ENCODE results near the gene TRMT10B. TPM values are rescaled to one million over a fixed set of nuclear protein-coding genes. Genes with fewer than 3 reads are reported as not detected.

TRMT10B gene, protein sequence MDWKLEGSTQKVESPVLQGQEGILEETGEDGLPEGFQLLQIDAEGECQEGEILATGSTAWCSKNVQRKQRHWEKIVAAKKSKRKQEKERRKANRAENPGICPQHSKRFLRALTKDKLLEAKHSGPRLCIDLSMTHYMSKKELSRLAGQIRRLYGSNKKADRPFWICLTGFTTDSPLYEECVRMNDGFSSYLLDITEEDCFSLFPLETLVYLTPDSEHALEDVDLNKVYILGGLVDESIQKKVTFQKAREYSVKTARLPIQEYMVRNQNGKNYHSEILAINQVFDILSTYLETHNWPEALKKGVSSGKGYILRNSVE
- 1 to 10 TPM; 2.1 to 3.1 (median 2.6) TPM for total RNA-seq (2021; fragmentation: NEBNext Ultra II Directional; extraction: Animal tissue kit (Norgen Biotek cat#: 25700))
- long read RNA-seq, partial matches to known transcripts = 0 of 14 reads
- long read RNA-seq, other reads (novel, unspliced or antisense) = 13 of 14 reads

DNA sequence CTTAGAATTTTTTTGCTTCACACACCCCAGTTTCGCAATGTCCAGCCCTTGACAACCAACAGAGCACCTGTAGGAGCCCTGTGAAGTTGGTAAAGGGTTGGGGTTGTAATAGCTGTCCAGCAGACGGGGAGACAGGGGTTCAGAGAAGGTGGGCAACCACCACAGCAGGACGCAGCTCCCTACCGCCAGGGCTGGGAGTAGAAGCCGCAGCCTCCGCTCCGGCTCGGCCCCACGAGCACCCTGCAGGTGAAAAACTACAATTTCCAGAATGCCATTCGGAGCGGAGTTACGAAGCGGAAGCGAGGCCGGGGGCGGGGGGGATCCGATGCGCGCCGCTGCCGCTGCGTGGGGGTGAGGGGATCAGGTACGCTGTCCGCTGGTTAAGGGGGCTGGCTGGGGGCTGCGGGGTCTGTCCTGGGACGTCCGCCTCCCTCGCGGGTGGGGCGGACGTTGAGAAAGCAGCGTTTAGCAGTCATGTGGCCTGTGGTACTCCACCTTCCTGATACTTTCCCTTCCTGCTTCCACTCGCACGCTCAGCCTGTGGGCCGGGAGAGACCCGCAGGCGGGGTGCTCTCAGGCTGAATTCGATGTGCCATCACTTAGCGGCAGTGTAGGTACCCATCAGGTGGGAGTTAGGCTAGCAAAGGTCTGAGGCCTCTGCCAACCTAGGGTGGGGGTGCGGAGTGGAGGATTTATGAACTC lies at the start of gene TRMT10B:
TRMT10B (plus strand) TSS at position 317 of the 702 bp plus-strand sequence. CDS start 8,127 bp downstream, outside the sequence.
- TF ChIP-seq, protein P1, sequence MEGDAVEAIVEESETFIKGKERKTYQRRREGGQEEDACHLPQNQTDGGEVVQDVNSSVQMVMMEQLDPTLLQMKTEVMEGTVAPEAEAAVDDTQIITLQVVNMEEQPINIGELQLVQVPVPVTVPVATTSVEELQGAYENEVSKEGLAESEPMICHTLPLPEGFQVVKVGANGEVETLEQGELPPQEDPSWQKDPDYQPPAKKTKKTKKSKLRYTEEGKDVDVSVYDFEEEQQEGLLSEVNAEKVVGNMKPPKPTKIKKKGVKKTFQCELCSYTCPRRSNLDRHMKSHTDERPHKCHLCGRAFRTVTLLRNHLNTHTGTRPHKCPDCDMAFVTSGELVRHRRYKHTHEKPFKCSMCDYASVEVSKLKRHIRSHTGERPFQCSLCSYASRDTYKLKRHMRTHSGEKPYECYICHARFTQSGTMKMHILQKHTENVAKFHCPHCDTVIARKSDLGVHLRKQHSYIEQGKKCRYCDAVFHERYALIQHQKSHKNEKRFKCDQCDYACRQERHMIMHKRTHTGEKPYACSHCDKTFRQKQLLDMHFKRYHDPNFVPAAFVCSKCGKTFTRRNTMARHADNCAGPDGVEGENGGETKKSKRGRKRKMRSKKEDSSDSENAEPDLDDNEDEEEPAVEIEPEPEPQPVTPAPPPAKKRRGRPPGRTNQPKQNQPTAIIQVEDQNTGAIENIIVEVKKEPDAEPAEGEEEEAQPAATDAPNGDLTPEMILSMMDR (IDR thresholded peaks at IDR 0.05) = no peak
- H3K27ac Mint-ChIP-seq = peak within 1 kb of the TSS; percentile 74

DNA sequence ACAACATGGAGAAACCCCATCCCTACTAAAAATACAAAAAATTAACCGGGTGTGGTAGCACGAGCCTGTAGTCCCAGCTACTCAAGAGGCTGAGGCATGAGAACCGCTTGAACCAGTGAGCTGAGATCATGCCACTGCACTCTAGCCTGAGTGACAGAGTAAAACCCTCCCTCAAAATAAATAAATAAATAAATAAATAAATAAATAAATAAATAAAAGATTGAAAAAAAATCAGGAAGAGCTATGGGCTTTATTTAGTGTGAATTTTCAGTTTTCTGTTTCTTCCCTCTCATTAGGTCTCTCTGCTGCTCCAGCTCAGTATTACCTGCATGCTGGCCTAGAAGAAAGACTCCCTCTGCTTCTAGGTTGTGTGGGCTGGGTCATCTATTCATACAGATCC lies 47.8 kb upstream of the TRMT10B start:
- peaks cover 31% of the 10 kb centered on the region for H3K27me3 Mint-ChIP-seq (ENCODE audit: insufficient read depth)
- TF ChIP-seq, protein P1 (IDR thresholded peaks at IDR 0.05) = no peak

More for the DNA sequence above, at the start of gene TRMT10B:
- Mint-ChIP-seq H3K36me3 (ENCODE audit: low read depth) (peaks cover 9% of the 10 kb centered on the region), H3K4me3 (peak within 1 kb of the TSS; percentile 89), H3K4me1 (ENCODE audit: low read depth) (peaks cover 11% of the 10 kb centered on the region; the same call in 1 of the 2 replicates), H3K27me3 (ENCODE audit: insufficient read depth) (peaks cover 3% of the 10 kb centered on the region), H3K9me3 (peaks cover 6% of the 10 kb centered on the region; the same call in 1 of the 2 replicates)
- peak; percentile 19 for DNase-seq

DNA sequence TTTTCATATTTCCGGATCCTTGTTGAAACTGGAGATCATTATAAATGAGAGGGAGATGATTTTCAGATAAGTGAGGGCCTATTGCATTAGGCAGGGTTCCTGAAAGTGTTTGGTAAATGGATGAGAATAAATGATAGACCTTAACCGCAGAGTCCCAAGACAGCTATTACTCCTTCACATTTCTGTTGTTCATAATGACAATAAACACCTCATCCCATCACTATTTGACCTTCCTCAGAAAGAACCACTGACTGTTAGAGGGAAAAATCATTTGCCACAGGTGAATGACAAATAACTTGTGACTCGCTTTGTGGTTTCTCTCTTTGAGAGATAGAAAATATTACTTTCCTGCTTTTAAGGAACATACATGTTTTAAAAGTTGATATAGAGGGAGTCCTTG lies 47.3 kb upstream of the TRMT10B start:
- no peaks in the 10 kb centered on the region for H3K4me1 Mint-ChIP-seq (ENCODE audit: low read depth)
- TF ChIP-seq, protein P1 (IDR thresholded peaks at IDR 0.05) = no peak
- no peak overlapping the region for H3K27ac Mint-ChIP-seq
- no peaks in the 10 kb centered on the region for H3K9me3 Mint-ChIP-seq
- DNase-seq = no peak
- peaks cover 30% of the 10 kb centered on the region for H3K27me3 Mint-ChIP-seq (ENCODE audit: insufficient read depth)
- no peak overlapping the region for H3K4me3 Mint-ChIP-seq
- H3K36me3 Mint-ChIP-seq (ENCODE audit: low read depth) = no peaks in the 10 kb centered on the region

More for the DNA sequence above, 47.8 kb upstream of the TRMT10B start:
- DNase-seq = no peak
- no peaks in the 10 kb centered on the region for H3K9me3 Mint-ChIP-seq
- no peak overlapping the region for H3K4me3 Mint-ChIP-seq
- H3K4me1 Mint-ChIP-seq (ENCODE audit: low read depth) = no peaks in the 10 kb centered on the region
- no peak overlapping the region for H3K27ac Mint-ChIP-seq
- no peaks in the 10 kb centered on the region for H3K36me3 Mint-ChIP-seq (ENCODE audit: low read depth)

DNA sequence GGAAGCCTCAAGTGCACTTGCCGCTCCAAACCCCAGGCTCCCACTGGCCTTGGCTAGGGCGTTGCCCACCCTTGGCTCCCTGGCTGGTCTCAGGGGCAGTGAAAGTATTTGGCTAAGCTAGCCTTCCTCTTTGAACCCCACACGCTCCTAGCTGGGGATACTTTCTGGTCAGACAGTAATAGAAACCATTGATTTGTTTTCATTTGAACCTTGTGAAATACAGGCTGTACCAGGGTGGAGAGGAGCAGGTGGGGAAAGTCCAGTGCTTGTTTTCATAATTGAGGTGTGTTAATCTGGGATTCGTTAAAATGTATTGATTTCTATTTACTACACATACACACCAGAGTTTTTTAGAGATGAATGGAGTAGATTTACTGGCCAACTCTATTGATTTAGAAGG lies 45.9 kb upstream of the TRMT10B start:
- DNase-seq = no peak
- TF ChIP-seq, protein P1 (IDR thresholded peaks at IDR 0.05) = no peak
- Mint-ChIP-seq H3K4me3 (no peak overlapping the region), H3K36me3 (ENCODE audit: low read depth) (no peaks in the 10 kb centered on the region), H3K4me1 (ENCODE audit: low read depth) (no peaks in the 10 kb centered on the region), H3K27me3 (ENCODE audit: insufficient read depth) (peaks cover 32% of the 10 kb centered on the region), H3K27ac (no peak overlapping the region), H3K9me3 (no peaks in the 10 kb centered on the region)

DNA sequence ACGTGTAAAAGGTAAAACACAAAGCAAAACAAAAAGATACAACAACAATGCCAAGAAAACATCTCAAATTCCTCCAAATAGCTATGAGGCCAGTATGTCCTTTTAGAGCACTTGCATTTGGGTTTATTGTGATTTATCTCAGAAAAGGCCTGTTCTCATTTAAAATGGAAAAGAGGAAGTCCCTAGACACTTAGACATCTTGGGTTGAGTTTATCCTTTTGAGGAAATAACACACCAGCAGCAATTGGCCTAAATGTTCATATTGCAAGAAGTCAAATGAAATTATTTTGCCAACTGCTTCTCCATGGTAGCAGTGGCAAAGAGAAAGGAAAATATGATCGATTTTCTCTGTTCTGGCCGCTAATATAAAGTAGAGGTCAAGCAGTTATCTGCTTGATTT lies 43.6 kb upstream of the TRMT10B start:
- TF ChIP-seq, protein P1 (IDR thresholded peaks at IDR 0.05) = no peak
- Mint-ChIP-seq H3K4me1 (ENCODE audit: low read depth) (no peaks in the 10 kb centered on the region), H3K27me3 (ENCODE audit: insufficient read depth) (peaks cover 37% of the 10 kb centered on the region)

More for the DNA sequence above, 43.6 kb upstream of the TRMT10B start:
- Mint-ChIP-seq H3K9me3 (no peaks in the 10 kb centered on the region), H3K36me3 (ENCODE audit: low read depth) (no peaks in the 10 kb centered on the region), H3K4me3 (no peak overlapping the region), H3K27ac (no peak overlapping the region)
- DNase-seq = no peak

Measured in HFFc6 (cell line).